ENCODE results near the gene BCCIP. TPM values are rescaled to one million over a fixed set of nuclear protein-coding genes. Genes with fewer than 3 reads are reported as not detected.

Gene BCCIP
- total RNA-seq, 4 donors from 2014 or later, result 36.8 to 53.2 (median 46.3) TPM

- H3K4me1 ChIP-seq, result peaks cover 0 to 3% (median 0%) of the 10 kb centered on the region in 4 donors
- 93% methylated on average over 9 of the region's 9 CpGs for WGBS
- H3K27ac ChIP-seq (replicated peaks in 1 of 4), result no peak overlapping the region
- no peak for DNase-seq (ENCODE audit: extremely low spot score)
- no peaks in the 10 kb centered on the region for H3K9me3 ChIP-seq
- no peak overlapping the region for H3K4me3 ChIP-seq
- H3K36me3 ChIP-seq, result peaks cover 39 to 92% (median 86%) of the 10 kb centered on the region in 4 donors
- intact Hi-C loops (cut with DNase I), result no loop called here
- no peaks in the 10 kb centered on the region for H3K27me3 ChIP-seq
- TF ChIP-seq, protein P1, sequence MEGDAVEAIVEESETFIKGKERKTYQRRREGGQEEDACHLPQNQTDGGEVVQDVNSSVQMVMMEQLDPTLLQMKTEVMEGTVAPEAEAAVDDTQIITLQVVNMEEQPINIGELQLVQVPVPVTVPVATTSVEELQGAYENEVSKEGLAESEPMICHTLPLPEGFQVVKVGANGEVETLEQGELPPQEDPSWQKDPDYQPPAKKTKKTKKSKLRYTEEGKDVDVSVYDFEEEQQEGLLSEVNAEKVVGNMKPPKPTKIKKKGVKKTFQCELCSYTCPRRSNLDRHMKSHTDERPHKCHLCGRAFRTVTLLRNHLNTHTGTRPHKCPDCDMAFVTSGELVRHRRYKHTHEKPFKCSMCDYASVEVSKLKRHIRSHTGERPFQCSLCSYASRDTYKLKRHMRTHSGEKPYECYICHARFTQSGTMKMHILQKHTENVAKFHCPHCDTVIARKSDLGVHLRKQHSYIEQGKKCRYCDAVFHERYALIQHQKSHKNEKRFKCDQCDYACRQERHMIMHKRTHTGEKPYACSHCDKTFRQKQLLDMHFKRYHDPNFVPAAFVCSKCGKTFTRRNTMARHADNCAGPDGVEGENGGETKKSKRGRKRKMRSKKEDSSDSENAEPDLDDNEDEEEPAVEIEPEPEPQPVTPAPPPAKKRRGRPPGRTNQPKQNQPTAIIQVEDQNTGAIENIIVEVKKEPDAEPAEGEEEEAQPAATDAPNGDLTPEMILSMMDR (IDR thresholded peaks at IDR 0.05), result no peak
These were observed 15.6 kb downstream of the BCCIP start for GRCh38 chr10:125838802-125839575.

- 97% methylated on average over 7 of the region's 9 CpGs for WGBS
- Histone ChIP-seq H3K4me1 (peaks cover 0 to 16% (median 4%) of the 10 kb centered on the region in 4 donors), H3K27me3 (no peaks in the 10 kb centered on the region), H3K4me3 (no peak overlapping the region), H3K36me3 (peaks cover 32 to 81% (median 73%) of the 10 kb centered on the region in 4 donors), H3K9me3 (no peaks in the 10 kb centered on the region), H3K27ac (replicated peaks in 1 of 4) (no peak overlapping the region)
- no peak for TF ChIP-seq EP300 (IDR thresholded peaks at IDR 0.05)
- TF ChIP-seq, protein P1 (IDR thresholded peaks at IDR 0.05), result no peak
- no peak for TF ChIP-seq POLR2AphosphoS5 (IDR thresholded peaks at IDR 0.05)
- intact Hi-C loops (cut with DNase I), result no loop called here
- DNase-seq (ENCODE audit: extremely low spot score), result no peak
These were observed 17.1 kb downstream of the BCCIP start for GRCh38 chr10:125840406-125840805.

DNA sequence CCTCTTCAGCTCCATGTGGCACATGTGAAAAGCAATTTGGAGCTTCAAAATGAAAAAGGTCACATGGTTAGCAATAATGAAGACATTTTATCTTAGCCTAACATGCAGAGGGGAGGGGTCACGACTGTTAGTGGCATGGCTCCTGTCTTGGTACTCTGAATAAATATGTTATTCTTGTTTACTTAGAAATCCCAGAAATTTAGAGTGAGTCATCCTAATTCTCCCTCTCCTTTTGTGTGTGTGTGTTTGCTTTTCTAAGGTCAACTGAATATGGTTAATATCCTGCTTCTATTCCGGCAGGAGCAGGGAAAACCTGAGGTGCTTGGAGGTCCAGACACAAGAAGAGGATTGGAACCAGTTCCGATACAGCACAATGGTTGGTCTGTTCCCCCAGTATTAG lies 17.6 kb downstream of the BCCIP start:
- Histone ChIP-seq H3K4me3 (no peak overlapping the region), H3K36me3 (peaks cover 30 to 81% (median 73%) of the 10 kb centered on the region in 4 donors), H3K9me3 (no peaks in the 10 kb centered on the region), H3K27me3 (no peaks in the 10 kb centered on the region), H3K4me1 (peaks cover 0 to 16% (median 4%) of the 10 kb centered on the region in 4 donors), H3K27ac (replicated peaks in 1 of 4) (no peak overlapping the region)
- DNase-seq (ENCODE audit: extremely low spot score), result no peak
- TF ChIP-seq, protein P1 (IDR thresholded peaks at IDR 0.05), result no peak
- TF ChIP-seq EP300 (IDR thresholded peaks at IDR 0.05) (no peak), POLR2A (IDR thresholded peaks at IDR 0.05; ENCODE audit: low read depth) (no peak), POLR2AphosphoS5 (IDR thresholded peaks at IDR 0.05) (no peak)
- intact Hi-C loops (cut with DNase I), result no loop called here
- 94% methylated on average over 3 of the region's 3 CpGs for WGBS

- Histone ChIP-seq H3K4me3 (no peak overlapping the region), H3K36me3 (peaks cover 23 to 73% (median 67%) of the 10 kb centered on the region in 4 donors), H3K27me3 (no peaks in the 10 kb centered on the region), H3K9me3 (no peaks in the 10 kb centered on the region), H3K27ac (replicated peaks in 1 of 4) (no peak overlapping the region), H3K4me1 (peaks cover 0 to 16% (median 4%) of the 10 kb centered on the region in 4 donors)
- no peak for TF ChIP-seq EP300 (IDR thresholded peaks at IDR 0.05)
- TF ChIP-seq, protein P1 (IDR thresholded peaks at IDR 0.05), result no peak
- TF ChIP-seq POLR2AphosphoS5 (IDR thresholded peaks at IDR 0.05), result no peak
- TF ChIP-seq POLR2A (IDR thresholded peaks at IDR 0.05; ENCODE audit: low read depth), result no peak
- WGBS, result 83% methylated on average over 9 of the region's 9 CpGs
- no peak for DNase-seq (ENCODE audit: extremely low spot score)
- intact Hi-C loops (cut with DNase I), result no loop called here
These were observed 20.4 kb downstream of the BCCIP start for GRCh38 chr10:125843603-125844329.

Measured in esophagus muscularis mucosa (tissue), 4 donors.